ENCODE measurements around the gene SLC41A1.
"Not testable (repeated sequence)": the region's sequence is repeated elsewhere in the genome, so short reads cannot be mapped to it uniquely, and the experiment has no call there.

The SLC41A1 gene

GRCh38 chr1:205812878-205813754, at the start of gene SLC41A1:
Gene SLC41A1 (minus strand): TSS chr1:205813198. CDS start chr1:205810441, 2,757 bp downstream.
- DNase-seq (ENCODE audit: low read depth in 2 of 2), result peak; percentile 86 to 88

- DNase-seq (ENCODE audit: low read depth in 2 of 2), result no peak
These were observed 48.5 kb upstream of the SLC41A1 start for GRCh38 chr1:205861540-205861939.

GRCh38 chr1:205858141-205858961, 45.4 kb upstream of the SLC41A1 start:
- no peak for DNase-seq (ENCODE audit: low read depth in 2 of 2)

GRCh38 chr1:205857501-205857900, 44.5 kb upstream of the SLC41A1 start:
- not testable (repeated sequence) for DNase-seq (ENCODE audit: low read depth in 2 of 2)

- DNase-seq (ENCODE audit: low read depth in 2 of 2), result no peak
These were observed 43.4 kb upstream of the SLC41A1 start for GRCh38 chr1:205856433-205856832.

- DNase-seq (ENCODE audit: low read depth in 2 of 2), result no peak
These were observed 40.0 kb upstream of the SLC41A1 start for GRCh38 chr1:205852969-205853368.

GRCh38 chr1:205851993-205852392, 39.0 kb upstream of the SLC41A1 start:
- no peak for DNase-seq (ENCODE audit: low read depth in 2 of 2)

GRCh38 chr1:205849619-205850355, 36.8 kb upstream of the SLC41A1 start, which contains the start of gene PM20D1:
Gene PM20D1 (minus strand): TSS chr1:205850132. CDS start chr1:205850072, 60 bp downstream.
- peak; percentile 69 to 76 for DNase-seq (ENCODE audit: low read depth in 2 of 2)

- no peak for DNase-seq (ENCODE audit: low read depth in 2 of 2)
These were observed 30.2 kb upstream of the SLC41A1 start for GRCh38 chr1:205843036-205843859.

- DNase-seq (ENCODE audit: low read depth in 2 of 2), result no peak
These were observed 29.2 kb upstream of the SLC41A1 start for GRCh38 chr1:205842229-205842628.

- DNase-seq (ENCODE audit: low read depth in 2 of 2), result no peak
These were observed 27.3 kb upstream of the SLC41A1 start for GRCh38 chr1:205840146-205840923.

GRCh38 chr1:205837382-205837970, 24.5 kb upstream of the SLC41A1 start:
- DNase-seq (ENCODE audit: low read depth in 2 of 2), result no peak

- no peak for DNase-seq (ENCODE audit: low read depth in 2 of 2)
These were observed 21.8 kb upstream of the SLC41A1 start for GRCh38 chr1:205834751-205835150.

- no peak for DNase-seq (ENCODE audit: low read depth in 2 of 2)
These were observed 19.3 kb upstream of the SLC41A1 start for GRCh38 chr1:205832326-205832751.

GRCh38 chr1:205827623-205828022, 14.6 kb upstream of the SLC41A1 start:
- no peak for DNase-seq (ENCODE audit: low read depth in 2 of 2)

GRCh38 chr1:205826995-205827394, 14.0 kb upstream of the SLC41A1 start:
- DNase-seq (ENCODE audit: low read depth in 2 of 2), result no peak

GRCh38 chr1:205826016-205826806, 13.2 kb upstream of the SLC41A1 start:
- no peak for DNase-seq (ENCODE audit: low read depth in 2 of 2)

GRCh38 chr1:205824180-205824579, 11.2 kb upstream of the SLC41A1 start:
- no peak for DNase-seq (ENCODE audit: low read depth in 2 of 2)

- DNase-seq (ENCODE audit: low read depth in 2 of 2), result not testable (repeated sequence)
These were observed 10.3 kb upstream of the SLC41A1 start for GRCh38 chr1:205823260-205823659.
